HFFc6 (cell line): ENCODE measurements around the gene ENC1. TPM values are rescaled to one million over a fixed set of nuclear protein-coding genes. Genes with fewer than 3 reads are reported as not detected.
"Not testable (repeated sequence)": the region's sequence is repeated elsewhere in the genome, so short reads cannot be mapped to it uniquely, and the experiment has no call there.

Experiments used
- DNase-seq: peaks from one replicate; pipeline ENCODE4 v3.0.0-alpha.2; 2018
- H3K27ac Mint-ChIP-seq: 2 replicates; pipeline ENCODE4 v1.8.0; 2020; ENCODE audit warnings: mild to moderate bottlenecking, mixed read lengths
- H3K27me3 Mint-ChIP-seq: 2 replicates; pipeline ENCODE4 v1.8.0; 2021; ENCODE audit warnings: mild to moderate bottlenecking, moderate library complexity, mixed read lengths; ENCODE audit not compliant: insufficient read depth
- H3K36me3 Mint-ChIP-seq: 2 replicates; pipeline ENCODE4 v1.8.0; 2021; ENCODE audit warnings: low read depth, mixed read lengths
- H3K4me1 Mint-ChIP-seq: 2 replicates; pipeline ENCODE4 v1.8.0; 2020; ENCODE audit warnings: low read depth, mixed read lengths
- H3K4me3 Mint-ChIP-seq: 2 replicates; pipeline ENCODE4 v1.8.0; 2020; ENCODE audit warnings: mild to moderate bottlenecking, moderate library complexity, mixed read lengths
- H3K9me3 Mint-ChIP-seq: 2 replicates; pipeline ENCODE4 v1.8.0; 2020; ENCODE audit warnings: mild to moderate bottlenecking, mixed read lengths
- CTCF ChIP-seq: fragments of 200-600 bp; sonication (generic); IDR thresholded peaks from 2 replicates; pipeline ENCODE4 v1.5.0; 2021; ENCODE audit warnings: antibody characterized with exemption, mild to moderate bottlenecking
- total RNA-seq, 6 experiments: library from RNA; stranded (reverse); fragmentation: NEBNext Ultra II Directional; extraction: Animal tissue kit (Norgen Biotek cat#: 25700); gene quantifications; 2 replicates in 1 of 6; 3 replicates in 5 of 6; pipeline ENCODE4 v1.2.3, GENCODE V29; 2021

Gene ENC1
- total RNA-seq, 6 experiments from 2014 or later, result 22.6 to 56.4 (median 25.4) TPM

DNA sequence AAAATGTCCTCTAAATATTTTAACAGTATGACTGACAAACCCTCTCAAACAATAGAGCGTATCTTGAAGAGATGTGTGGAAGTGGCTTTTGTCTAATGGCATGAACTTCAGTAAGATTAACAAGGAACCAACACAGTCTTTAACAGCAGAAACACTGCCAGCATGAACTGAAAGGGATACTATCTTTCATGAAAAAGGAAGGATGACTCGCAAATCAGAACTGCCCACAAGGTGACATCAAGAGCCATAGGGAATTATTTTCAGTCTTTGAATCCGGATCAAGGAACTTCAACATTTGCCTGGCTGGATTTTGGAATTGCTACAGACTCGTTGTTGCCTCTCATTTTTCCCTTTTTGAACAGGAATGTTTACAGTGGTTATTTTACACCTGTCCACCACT, 39.4 kb upstream of the ENC1 start:
- DNase-seq, result peak; percentile 28
- Mint-ChIP-seq H3K4me3 (0 out of 2 replicates have a peak overlapping the region, but pooled peaks have one; percentile 13), H3K4me1 (peaks cover 44% of the 10 kb centered on the region), H3K36me3 (no peaks in the 10 kb centered on the region), H3K9me3 (no peaks in the 10 kb centered on the region), H3K27ac (no peak overlapping the region), H3K27me3 (peaks cover 3% of the 10 kb centered on the region)
- no peak; the same call in 1 of the 2 replicates for TF ChIP-seq CTCF

DNA sequence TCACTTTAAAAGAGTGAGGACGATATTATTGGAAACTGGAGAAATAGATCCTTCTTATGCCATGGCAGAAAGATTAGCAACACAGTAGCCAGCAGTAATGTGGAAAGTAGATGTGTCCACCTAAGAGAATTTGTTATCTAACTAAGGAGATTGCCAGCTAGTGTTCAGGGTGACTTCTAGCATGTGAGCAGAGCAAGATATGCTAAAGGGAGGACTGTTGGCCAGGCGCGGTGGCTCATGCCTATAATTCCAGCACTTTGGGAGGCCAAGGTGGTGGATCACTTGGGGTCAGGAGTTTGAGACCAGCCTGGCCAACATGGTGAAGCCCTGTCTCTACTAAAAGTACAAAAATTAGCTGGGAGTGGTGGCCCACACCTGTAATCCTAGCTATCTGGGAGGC, 38.8 kb upstream of the ENC1 start:
- H3K27me3 Mint-ChIP-seq, H3K4me3 Mint-ChIP-seq, H3K36me3 Mint-ChIP-seq, H3K27ac Mint-ChIP-seq, H3K9me3 Mint-ChIP-seq, DNase-seq: not testable (repeated sequence)
- H3K4me1 Mint-ChIP-seq, result peaks cover 44% of the 10 kb centered on the region

DNA sequence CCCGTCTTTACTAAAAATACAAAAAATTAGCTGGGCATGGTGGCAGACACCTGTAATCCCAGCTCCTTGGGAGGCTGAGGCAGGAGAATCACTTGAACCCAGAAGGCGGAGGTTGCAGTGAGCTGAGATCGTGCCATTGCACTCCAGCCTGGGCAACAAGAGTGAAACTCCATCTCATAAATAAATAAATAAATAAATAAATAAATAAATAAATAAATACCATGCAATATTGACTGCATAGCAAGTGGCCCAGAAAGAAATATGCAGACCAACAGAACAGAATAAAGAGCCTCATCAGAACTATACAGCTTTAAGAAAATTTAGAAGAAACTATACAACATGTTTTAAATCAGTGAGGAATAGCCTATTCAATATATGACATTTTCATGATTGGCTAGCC, 37.6 kb upstream of the ENC1 start:
- H3K9me3 Mint-ChIP-seq, H3K36me3 Mint-ChIP-seq, H3K27me3 Mint-ChIP-seq, H3K4me3 Mint-ChIP-seq, H3K27ac Mint-ChIP-seq, DNase-seq: not testable (repeated sequence)
- H3K4me1 Mint-ChIP-seq, result peaks cover 49% of the 10 kb centered on the region

DNA sequence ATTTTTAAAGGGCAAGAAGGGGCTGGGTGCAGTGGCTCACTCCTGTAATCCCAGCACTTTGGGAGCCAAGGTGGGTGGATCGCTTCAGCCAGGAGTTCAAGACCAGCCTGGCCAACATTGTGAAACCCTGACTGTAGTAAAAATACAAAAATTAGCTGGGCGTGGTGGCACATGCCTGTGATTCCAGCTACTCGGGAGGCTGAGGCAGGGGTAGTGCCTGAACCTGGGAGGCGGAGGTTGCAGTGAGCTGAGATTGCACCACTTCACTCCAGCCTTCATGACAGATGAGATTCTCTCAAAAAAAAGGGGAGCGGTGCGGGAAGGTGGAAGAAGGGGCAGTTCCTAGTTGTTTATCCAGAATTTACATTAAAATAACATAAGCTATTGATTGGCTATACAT, 35.9 kb upstream of the ENC1 start:
- not testable (repeated sequence) for H3K27ac Mint-ChIP-seq, H3K36me3 Mint-ChIP-seq, H3K9me3 Mint-ChIP-seq, DNase-seq, H3K27me3 Mint-ChIP-seq, H3K4me3 Mint-ChIP-seq
- H3K4me1 Mint-ChIP-seq, result peaks cover 41% of the 10 kb centered on the region

DNA sequence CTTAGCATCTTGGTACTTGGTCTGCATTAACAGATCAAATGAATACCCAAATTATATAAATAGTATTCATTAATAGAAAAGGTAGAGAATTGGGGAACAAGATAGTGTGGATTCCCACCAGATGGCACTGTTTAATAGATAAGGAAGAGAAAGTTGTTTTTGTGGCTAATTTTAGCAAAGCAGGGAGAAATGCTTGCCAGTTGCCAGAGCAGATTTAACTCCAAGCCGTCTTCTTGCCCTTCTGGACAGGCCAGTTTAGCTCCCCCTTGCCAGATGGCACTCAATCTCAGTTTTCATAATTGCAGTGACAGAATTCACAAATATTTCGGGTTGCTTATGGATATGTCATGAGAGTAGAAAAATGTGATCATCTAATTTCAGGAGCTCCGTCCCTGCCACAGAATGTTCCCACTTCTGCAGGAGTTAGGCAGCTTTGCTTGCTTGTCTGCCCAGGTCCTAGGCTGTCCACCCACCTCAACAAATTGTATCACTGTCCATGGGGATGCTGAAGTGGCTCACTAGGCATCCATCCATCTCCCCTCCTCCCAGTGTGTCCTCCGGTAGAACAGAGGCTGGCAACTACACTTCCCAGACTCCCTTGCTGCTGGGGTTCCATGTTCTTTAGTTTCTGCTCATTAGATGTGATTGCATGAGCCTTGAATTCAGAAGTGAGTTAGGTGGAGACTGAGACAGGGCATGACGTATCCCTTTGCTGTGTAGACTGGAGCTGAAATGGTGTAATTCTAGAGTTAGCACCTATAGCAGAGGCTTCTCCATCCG, 32.7 kb upstream of the ENC1 start:
- Mint-ChIP-seq H3K4me3 (peak overlapping the region; percentile 73), H3K27ac (no peak overlapping the region), H3K4me1 (peaks cover 28% of the 10 kb centered on the region), H3K27me3 (peaks cover 9% of the 10 kb centered on the region), H3K9me3 (no peaks in the 10 kb centered on the region), H3K36me3 (no peaks in the 10 kb centered on the region)
- peak; percentile 57 for DNase-seq
- TF ChIP-seq CTCF, result peak; percentile 83

GRCh38 chr5:74672215-74672877, 31.8 kb upstream of the ENC1 start:
- peaks cover 11% of the 10 kb centered on the region for H3K27me3 Mint-ChIP-seq
- H3K4me1 Mint-ChIP-seq, result peaks cover 30% of the 10 kb centered on the region
- H3K9me3 Mint-ChIP-seq, result no peaks in the 10 kb centered on the region
- no peak overlapping the region for H3K4me3 Mint-ChIP-seq
- no peak overlapping the region for H3K27ac Mint-ChIP-seq
- no peak for TF ChIP-seq CTCF
- DNase-seq, result no peak
- H3K36me3 Mint-ChIP-seq, result no peaks in the 10 kb centered on the region

DNA sequence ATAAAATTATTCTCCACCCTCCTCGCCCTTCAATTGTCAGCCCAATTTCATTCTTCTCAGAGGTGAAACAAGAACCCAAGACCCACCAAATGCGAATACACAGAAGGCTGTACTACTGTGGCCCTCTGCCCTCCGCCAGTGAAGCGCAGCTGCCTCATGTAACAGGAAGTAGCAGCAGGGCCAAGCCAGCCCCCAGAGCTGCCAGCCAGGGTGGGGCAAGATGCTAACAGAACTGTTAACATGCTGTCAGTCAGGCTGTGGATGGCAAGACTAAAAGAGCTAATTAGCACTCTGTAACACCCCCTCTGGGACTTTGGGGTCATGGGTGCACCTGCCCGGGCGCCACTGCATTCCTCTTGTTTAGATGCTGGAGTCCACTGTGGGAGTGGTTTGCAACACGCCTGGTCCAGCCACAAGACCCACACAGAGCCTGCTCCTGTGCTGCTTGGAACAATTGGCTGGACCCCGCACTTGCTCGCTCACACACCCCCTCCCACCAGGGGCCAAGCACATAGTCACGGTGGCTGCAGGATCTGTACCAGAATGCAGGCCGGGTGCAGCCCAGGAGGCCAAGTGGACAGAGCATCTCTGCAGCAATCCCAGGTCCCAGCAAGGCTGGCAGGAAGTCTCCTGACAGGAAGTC, 30.0 kb upstream of the ENC1 start:
- TF ChIP-seq CTCF, result no peak
- no peak overlapping the region for H3K4me3 Mint-ChIP-seq
- H3K27me3 Mint-ChIP-seq, result peaks cover 11% of the 10 kb centered on the region
- H3K27ac Mint-ChIP-seq, result no peak overlapping the region
- no peaks in the 10 kb centered on the region for H3K9me3 Mint-ChIP-seq
- peaks cover 20% of the 10 kb centered on the region for H3K4me1 Mint-ChIP-seq
- H3K36me3 Mint-ChIP-seq, result no peaks in the 10 kb centered on the region
- DNase-seq, result no peak
